Measurements from ENCODE around the gene STRN4. TPM values are rescaled to one million over a fixed set of nuclear protein-coding genes. Genes with fewer than 3 reads are reported as not detected.

STRN4 gene
- total and polyA plus RNA-seq, 2 donors from 2014 or later: 31.5 to 74.9 TPM

- H3K27me3 ChIP-seq (ENCODE audit: control insufficient read depth, insufficient read depth, low read length): no peaks in the 10 kb centered on the region
- H3K4me1 ChIP-seq (ENCODE audit: control insufficient read depth in 2 of 3, insufficient read depth in 2 of 3, low read depth in 1 of 3, low read length in 3 of 3): peaks cover 0 to 4% (median 0%) of the 10 kb centered on the region in 3 donors
- H3K9me3 ChIP-seq (ENCODE audit: control insufficient read depth in 2 of 3, insufficient read depth in 1 of 3, low read length in 3 of 3): no peaks in the 10 kb centered on the region
- intact Hi-C loops (cut with DNase I): no loop called here
- no peak overlapping the region for H3K4me3 ChIP-seq (ENCODE audit: low read length in 3 of 3)
- TF ChIP-seq CTCF (IDR thresholded peaks at IDR 0.05; ENCODE audit: borderline replicate concordance, extremely low read depth, insufficient read depth): no peak
- no peak overlapping the region for H3K27ac ChIP-seq (ENCODE audit: low read depth in 2 of 2, low read length in 2 of 2)
- no peak for FAIRE-seq
- peaks cover 0 to 45% (median 22%) of the 10 kb centered on the region in 3 donors for H3K36me3 ChIP-seq (ENCODE audit: control insufficient read depth in 2 of 3, insufficient read depth in 3 of 3, low read length in 3 of 3)
- no peak overlapping the region for H3K9ac ChIP-seq (ENCODE audit: low read length in 3 of 3)
- DNase-seq: peak in 1 of 5 donors; percentile 21
Observed at GRCh38 chr19:46723471-46723870, 22.8 kb downstream of the STRN4 start.

GRCh38 chr19:46723023-46723461 is 23.2 kb downstream of the STRN4 start:
- TF ChIP-seq CTCF (IDR thresholded peaks at IDR 0.05; ENCODE audit: borderline replicate concordance, extremely low read depth, insufficient read depth): no peak
- intact Hi-C loops (cut with DNase I): no loop called here
- Histone ChIP-seq H3K27me3 (ENCODE audit: control insufficient read depth, insufficient read depth, low read length) (no peaks in the 10 kb centered on the region), H3K36me3 (ENCODE audit: control insufficient read depth in 2 of 3, insufficient read depth in 3 of 3, low read length in 3 of 3) (peaks cover 0 to 41% (median 22%) of the 10 kb centered on the region in 3 donors), H3K9ac (ENCODE audit: low read length in 3 of 3) (no peak overlapping the region), H3K4me1 (ENCODE audit: control insufficient read depth in 2 of 3, insufficient read depth in 2 of 3, low read depth in 1 of 3, low read length in 3 of 3) (peaks cover 0 to 6% (median 0%) of the 10 kb centered on the region in 3 donors), H3K9me3 (ENCODE audit: control insufficient read depth in 2 of 3, insufficient read depth in 1 of 3, low read length in 3 of 3) (no peaks in the 10 kb centered on the region), H3K4me3 (ENCODE audit: low read length in 3 of 3) (no peak overlapping the region), H3K27ac (ENCODE audit: low read depth in 2 of 2, low read length in 2 of 2) (no peak overlapping the region)
- peak in 1 of 5 donors; percentile 59 for DNase-seq
- FAIRE-seq: no peak

- intact Hi-C loops (cut with DNase I): no loop called here
- Histone ChIP-seq H3K9me3 (ENCODE audit: control insufficient read depth in 2 of 3, insufficient read depth in 1 of 3, low read length in 3 of 3) (no peaks in the 10 kb centered on the region), H3K36me3 (ENCODE audit: control insufficient read depth in 2 of 3, insufficient read depth in 3 of 3, low read length in 3 of 3) (peaks cover 0 to 40% (median 21%) of the 10 kb centered on the region in 3 donors), H3K9ac (ENCODE audit: low read length in 3 of 3) (no peak overlapping the region), H3K4me1 (ENCODE audit: control insufficient read depth in 2 of 3, insufficient read depth in 2 of 3, low read depth in 1 of 3, low read length in 3 of 3) (peaks cover 0 to 11% (median 0%) of the 10 kb centered on the region in 3 donors), H3K27ac (ENCODE audit: low read depth in 2 of 2, low read length in 2 of 2) (no peak overlapping the region), H3K4me3 (ENCODE audit: low read length in 3 of 3) (no peak overlapping the region), H3K27me3 (ENCODE audit: control insufficient read depth, insufficient read depth, low read length) (no peaks in the 10 kb centered on the region)
- TF ChIP-seq CTCF (IDR thresholded peaks at IDR 0.05; ENCODE audit: borderline replicate concordance, extremely low read depth, insufficient read depth): no peak
- peak in 1 of 5 donors; percentile 74 for DNase-seq
- no peak for FAIRE-seq
Observed at GRCh38 chr19:46722421-46723022, 23.7 kb downstream of the STRN4 start.

All from kidney (tissue), 14 donors.